K562 (cell line): ENCODE measurements around the gene CDH20. TPM values are rescaled to one million over a fixed set of nuclear protein-coding genes. Genes with fewer than 3 reads are reported as not detected.

Source experiments
- ATAC-seq: fragments of 200-7000 bp; cut with Tn5 transposase; 3 replicates; pipeline ENCODE4 v1.9.1; 2020; ENCODE audit warnings: moderate library complexity
- BruUV-seq: library from RNA; stranded (reverse); fragments of 400-500 nt; replicated peaks from 2 replicates; lab custom pipeline; 2021; lab: Mats Ljungman, UMichigan
- CTCF ChIA-PET: fragments of 300-600 bp; formaldehyde crosslinking; extraction: SDS; loops from one replicate; lab custom pipeline; 2021; ENCODE audit warnings: low intra/inter-chr PET ratio; lab: Yijun Ruan, JAX
- POLR2A ChIA-PET: fragments of 300-600, 350-650 bp; sonication (Branson Sonifier 250); formaldehyde crosslinking; extraction: SDS; loops from one replicate; lab custom pipeline; 2021; ENCODE audit warnings: antibody characterized with exemption, inconsistent platforms; lab: Yijun Ruan, JAX
- DNase-seq, 4 experiments: peaks; one replicate each; pipeline versions ENCODE4 v3.0.0 to v3.0.0-alpha.2; 2011 to 2018; ENCODE audit warnings: low spot score in 3 of 4, mixed read lengths in 3 of 4; ENCODE audit errors: extremely low read depth in 1 of 4
- FAIRE-seq: peaks from 2 replicates; lab custom pipeline; 2011; peaks lifted over from hg19 to GRCh38; lab: Jason Lieb, UNC
- H2AFZ ChIP-seq: 2 replicates; pipeline ENCODE4 v1.6.0; 2011; ENCODE audit warnings: low read depth, low read length, control low read depth, inconsistent platforms
- H3K27ac ChIP-seq: fragments of 200-600 bp; 3 replicates; pipeline ENCODE4 v1.8.0; 2011; ENCODE audit warnings: low read depth, mild to moderate bottlenecking, control low read depth, inconsistent platforms, low read length, moderate library complexity, mixed read lengths; ENCODE audit errors: extremely low read depth
- H3K27me3 ChIP-seq, 2 experiments: fragments of 300-600 bp in 1 of 2; 2 replicates in 1 of 2; 3 replicates in 1 of 2; pipeline versions ENCODE4 v1.6.0 to v1.8.0; 2011; ENCODE audit warnings: inconsistent platforms in 2 of 2, low read length in 2 of 2, mild to moderate bottlenecking in 1 of 2, mixed read lengths in 1 of 2, moderate library complexity in 1 of 2; ENCODE audit not compliant: control insufficient read depth in 2 of 2, insufficient read depth in 2 of 2
- H3K36me3 ChIP-seq: fragments of 300-600 bp; 3 replicates; pipeline ENCODE4 v1.8.0; 2011; ENCODE audit warnings: mild to moderate bottlenecking, low read length, inconsistent platforms; ENCODE audit not compliant: control insufficient read depth, insufficient read depth
- H3K4me1 ChIP-seq, 2 experiments: fragments of 200-600 bp in 1 of 2; replicated peaks in 1 of 2; 2 replicates in 1 of 2; 3 replicates in 1 of 2; pipeline versions ENCODE4 v1.5.1 to v1.8.0; 2011; ENCODE audit warnings: inconsistent platforms in 2 of 2, low read length in 2 of 2, mild to moderate bottlenecking in 1 of 2, mixed read lengths in 1 of 2, moderate library complexity in 1 of 2; ENCODE audit not compliant: control insufficient read depth in 2 of 2, insufficient read depth in 2 of 2
- H3K4me2 ChIP-seq: 2 replicates; pipeline ENCODE4 v1.6.1; 2011; ENCODE audit warnings: low read length, control low read depth, inconsistent platforms, mixed read lengths; ENCODE audit not compliant: insufficient read depth
- H3K4me3 ChIP-seq: fragments of 200-600 bp; sonication (generic), shearing (Covaris generic); 2 replicates; pipeline ENCODE4 v1.5.1; 2016; ENCODE audit warnings: control low read depth, inconsistent platforms
- H3K79me2 ChIP-seq: fragments of 200-600 bp; 3 replicates; pipeline ENCODE4 v1.8.0; 2011; ENCODE audit warnings: low read length, inconsistent platforms; ENCODE audit not compliant: control insufficient read depth, insufficient read depth
- H3K9ac ChIP-seq, 2 experiments: 2 replicates each; pipeline versions ENCODE4 v1.6.0 to v1.6.1; 2011; ENCODE audit warnings: low read depth in 2 of 2, low read length in 2 of 2, control low read depth in 1 of 2, inconsistent platforms in 1 of 2, mild to moderate bottlenecking in 1 of 2, mixed read lengths in 1 of 2; ENCODE audit not compliant: insufficient read depth in 1 of 2
- H3K9me1 ChIP-seq: one replicate; pipeline ENCODE4 v1.6.0; 2011; ENCODE audit warnings: inconsistent platforms, mild to moderate bottlenecking, low read length, moderate library complexity; ENCODE audit not compliant: control insufficient read depth, insufficient read depth
- H3K9me3 ChIP-seq: replicated peaks from 2 replicates; pipeline ENCODE4 v1.5.1; 2011; ENCODE audit warnings: low read depth, low read length, inconsistent platforms; ENCODE audit not compliant: control insufficient read depth, insufficient read depth
- H4K20me1 ChIP-seq: replicated peaks from 2 replicates; pipeline ENCODE4 v1.6.1; 2011; ENCODE audit warnings: low read length, inconsistent platforms, mixed read lengths; ENCODE audit not compliant: control insufficient read depth, insufficient read depth
- DMBX1 ChIP-seq: fragments of 250-450 bp; sonication (Bioruptor Pico); IDR thresholded peaks from 2 replicates; pipeline ENCODE4 v1.8.0; 2022; ENCODE audit warnings: inconsistent platforms, mild to moderate bottlenecking, moderate library complexity, borderline replicate concordance
- KDM2B ChIP-seq: fragments of 250-450 bp; sonication (Bioruptor Pico); IDR thresholded peaks from 2 replicates; pipeline ENCODE4 v1.8.0; 2021; ENCODE audit warnings: mild to moderate bottlenecking, moderate library complexity
- NFATC3 ChIP-seq: fragments of 450-650 bp; IDR thresholded peaks from 2 replicates; pipeline ENCODE4 v1.6.1; 2017; ENCODE audit warnings: mild to moderate bottlenecking
- PPARD ChIP-seq: fragments of 250-450 bp; sonication (Bioruptor Pico); IDR thresholded peaks from 2 replicates; pipeline ENCODE4 v1.8.0; 2022; ENCODE audit warnings: inconsistent platforms, mild to moderate bottlenecking, moderate library complexity
- ZBTB17 ChIP-seq: fragments of 450-650 bp; formaldehyde crosslinking; IDR thresholded peaks from 2 replicates; pipeline ENCODE4 v1.4.0; 2020; ENCODE audit warnings: mild to moderate bottlenecking
- ZNF311 ChIP-seq: fragments of 250-450 bp; sonication (Bioruptor Pico); IDR thresholded peaks from 2 replicates; pipeline ENCODE4 v1.4.0; 2020; ENCODE audit warnings: mild to moderate bottlenecking, moderate library complexity
- WGBS: fragments of 100-300 bp; shearing (Covaris generic); methylation state at CpG from one replicate; pipeline ENCODE4 v1.1.6; 2016; ENCODE audit warnings: low coverage, mixed read lengths; ENCODE audit not compliant: insufficient coverage; ENCODE audit errors: missing lambda C conversion rate; 5-methylcytosine and 5-hydroxymethylcytosine counted together
- in situ Hi-C: fragments of 300-500 bp; cut with MboI; formaldehyde crosslinking; loops from 4 replicates; pipeline ENCODE4 v1.15.0; 2018; ENCODE audit warnings: inconsistent platforms, mixed read lengths
- intact Hi-C: fragments of 100-400 bp; cut with micrococcal nuclease; formaldehyde crosslinking; loops from 2 replicates; pipeline ENCODE4 v1.14.2; 2022
- polyA plus RNA-seq, 8 experiments: library from polyadenylated mRNA; depleted of rRNA in 4 of 8; stranded (reverse) in 5 of 8; unstranded in 3 of 8; fragments of >200 nt; fragmentation: Nextera tagmentation in 2 of 8; fragmentation: Illumina TruSeq in 1 of 8; extraction: Ambion mirVana in 2 of 8; extraction: Trizol in 1 of 8; gene quantifications; 2 replicates each; pipeline versions ENCODE4 v1.2.1 to v1.2.3, GENCODE V29; 2011 to 2014; ENCODE audit warnings: inconsistent platforms in 1 of 8, missing spikeins in 1 of 8
- total RNA-seq, 7 experiments: library from RNA; depleted of rRNA in 6 of 7; stranded (reverse); fragments of >200 nt in 6 of 7; fragmentation: Illumina TruSeq in 2 of 7; extraction: Trizol in 2 of 7; gene quantifications; 2 replicates each; pipeline versions ENCODE4 v1.2.1 to v1.2.3, GENCODE V29; 2011 to 2021; ENCODE audit warnings: low replicate concordance in 1 of 7
- TF ChIP-seq, protein P1 (sequence below): fragments of 250-450 bp; sonication (Bioruptor Pico); IDR thresholded peaks from 2 replicates; pipeline ENCODE4 v1.5.0; 2021

CDH20 gene
- total and polyA plus RNA-seq, 9 of the 15 experiments (the other 6 are each of a cell fraction or from before 2014, with no cell fraction given), result not detected

DNA sequence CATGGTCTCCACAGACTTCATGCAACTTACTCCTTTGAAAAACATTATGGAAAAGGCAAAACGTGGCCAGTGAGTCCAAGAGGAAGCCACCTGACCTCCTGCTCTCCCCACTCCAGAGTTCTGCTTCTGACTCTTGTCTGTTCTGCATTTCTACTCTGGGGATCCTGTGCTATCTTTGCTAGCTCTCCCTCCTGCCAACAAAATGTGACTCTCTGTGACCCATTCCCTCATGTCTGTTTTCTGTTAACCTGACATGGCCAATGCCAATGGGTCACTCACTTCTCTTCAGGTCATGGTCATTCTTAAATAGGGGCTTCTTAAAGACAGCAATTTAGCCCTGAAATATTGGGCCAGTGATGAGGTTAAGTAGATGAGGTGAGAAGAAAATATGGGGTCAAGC lies 210.3 kb downstream of the CDH20 start:
- Histone ChIP-seq H3K27ac (no peak overlapping the region), H3K9me3 (no peaks in the 10 kb centered on the region), H2AFZ (no peak overlapping the region), H3K36me3 (no peaks in the 10 kb centered on the region), H4K20me1 (no peaks in the 10 kb centered on the region), H3K4me3 (no peak overlapping the region), H3K9ac (no peak overlapping the region), H3K79me2 (no peaks in the 10 kb centered on the region), H3K27me3 (no peaks in the 10 kb centered on the region), H3K4me2 (no peak overlapping the region), H3K4me1 (no peaks in the 10 kb centered on the region), H3K9me1 (no peaks in the 10 kb centered on the region)
- in situ Hi-C loops (no loop called here), intact Hi-C loops (no loop called here)
- POLR2A ChIA-PET, result no interaction called here
- no TSS peak for BruUV-seq
- DNase-seq (no peak), ATAC-seq (no peak), FAIRE-seq (no peak)
- WGBS, result 0% methylated on average over 1 of the region's 1 CpG
- CTCF ChIA-PET, result no interaction called here
- TF ChIP-seq ZBTB17 (CRISPR knock-in tag), result no peak
- TF ChIP-seq, protein P1, sequence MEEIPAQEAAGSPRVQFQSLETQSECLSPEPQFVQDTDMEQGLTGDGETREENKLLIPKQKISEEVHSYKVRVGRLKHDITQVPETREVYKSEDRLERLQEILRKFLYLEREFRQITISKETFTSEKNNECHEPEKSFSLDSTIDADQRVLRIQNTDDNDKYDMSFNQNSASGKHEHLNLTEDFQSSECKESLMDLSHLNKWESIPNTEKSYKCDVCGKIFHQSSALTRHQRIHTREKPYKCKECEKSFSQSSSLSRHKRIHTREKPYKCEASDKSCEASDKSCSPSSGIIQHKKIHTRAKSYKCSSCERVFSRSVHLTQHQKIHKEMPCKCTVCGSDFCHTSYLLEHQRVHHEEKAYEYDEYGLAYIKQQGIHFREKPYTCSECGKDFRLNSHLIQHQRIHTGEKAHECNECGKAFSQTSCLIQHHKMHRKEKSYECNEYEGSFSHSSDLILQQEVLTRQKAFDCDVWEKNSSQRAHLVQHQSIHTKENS (CRISPR knock-in tag), result no peak
- no peak for TF ChIP-seq ZNF311 (CRISPR knock-in tag)
- TF ChIP-seq PPARD (CRISPR knock-in tag), result no peak
- no peak for TF ChIP-seq DMBX1 (CRISPR knock-in tag)
- TF ChIP-seq NFATC3, result no peak
- no peak for TF ChIP-seq KDM2B (CRISPR knock-in tag)
